ENCODE measurements around the gene TRIM46.
"Not testable (repeated sequence)": the region's sequence is repeated elsewhere in the genome, so short reads cannot be mapped to it uniquely, and the experiment has no call there.

Gene TRIM46

DNA sequence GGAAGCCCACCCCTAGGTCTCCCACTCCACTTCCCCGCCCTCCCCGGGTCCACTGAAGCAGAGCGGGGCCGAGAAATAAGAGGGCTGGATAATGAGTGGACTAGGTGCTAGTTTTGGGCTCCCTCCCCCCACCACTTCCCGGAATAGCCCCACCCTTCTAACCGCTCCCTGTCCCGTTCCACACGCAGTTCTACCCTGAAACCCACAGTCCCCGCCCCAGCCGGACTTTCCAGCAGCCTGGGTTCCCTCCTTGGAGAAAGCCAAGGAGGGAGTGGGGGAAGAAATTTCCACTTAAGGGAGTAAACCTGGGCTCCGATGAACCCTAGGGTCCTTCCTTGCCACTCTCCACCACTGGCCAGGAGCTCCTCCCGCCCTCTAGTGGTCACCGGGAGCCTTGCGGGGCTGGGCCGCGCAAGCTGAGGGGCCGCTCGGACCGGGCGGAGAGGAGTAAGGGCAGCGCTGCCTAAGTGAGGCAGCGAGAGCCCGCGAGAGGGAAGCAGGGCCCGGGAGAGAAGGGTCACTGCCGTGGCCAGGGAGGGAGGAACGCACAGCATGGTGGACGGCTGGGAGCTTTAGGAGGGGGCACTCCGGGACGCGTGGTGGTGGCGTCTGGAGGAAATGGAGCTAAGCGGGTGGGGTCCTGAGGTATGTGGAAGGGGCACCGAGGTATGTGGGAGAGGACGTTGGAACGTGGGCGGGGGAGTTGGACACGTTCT lies 19.8 kb downstream of the TRIM46 start:
- H3K27ac ChIP-seq (replicated peaks), result peak overlapping the region; percentile 37
- peak overlapping the region; percentile 25 for H3K4me3 ChIP-seq (replicated peaks; ENCODE audit: insufficient read depth, low read length)
- H3K27me3 ChIP-seq (ENCODE audit: insufficient read depth, poor library complexity, severe bottlenecking), result no peaks in the 10 kb centered on the region

DNA sequence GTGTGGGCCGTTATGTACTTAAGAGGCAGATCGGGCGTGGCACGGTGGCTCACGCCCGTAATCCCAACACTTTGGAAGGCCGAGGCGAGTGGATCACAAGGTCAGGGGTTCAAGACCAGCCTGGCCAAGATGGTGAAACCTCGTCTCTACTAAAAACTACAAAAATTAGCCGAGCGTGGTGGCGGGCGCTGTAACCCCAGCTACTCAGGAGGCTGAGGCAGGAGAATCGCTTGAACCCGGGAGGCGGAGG lies 20.3 kb downstream of the TRIM46 start:
- H3K4me3 ChIP-seq (replicated peaks; ENCODE audit: insufficient read depth, low read length), result peak overlapping the region; percentile 25
- DNase-seq (ENCODE audit: low read depth in 1 of 2, low spot score in 1 of 2); H3K27me3 ChIP-seq (ENCODE audit: insufficient read depth, poor library complexity, severe bottlenecking): not testable (repeated sequence)
- H3K27ac ChIP-seq (replicated peaks), result peak overlapping the region; percentile 37

More for the DNA sequence above, 19.8 kb downstream of the TRIM46 start:
- TF ChIP-seq SPI1 (IDR thresholded peaks at IDR 0.05; ENCODE audit: borderline replicate concordance, low read depth) (no peak), POLR2AphosphoS5 (IDR thresholded peaks at IDR 0.05; ENCODE audit: low read depth) (peak; percentile 17; the same call in 1 of the 2 replicates), GABPA (IDR thresholded peaks at IDR 0.05; ENCODE audit: low read depth) (no peak)
- TF ChIP-seq, protein P1, sequence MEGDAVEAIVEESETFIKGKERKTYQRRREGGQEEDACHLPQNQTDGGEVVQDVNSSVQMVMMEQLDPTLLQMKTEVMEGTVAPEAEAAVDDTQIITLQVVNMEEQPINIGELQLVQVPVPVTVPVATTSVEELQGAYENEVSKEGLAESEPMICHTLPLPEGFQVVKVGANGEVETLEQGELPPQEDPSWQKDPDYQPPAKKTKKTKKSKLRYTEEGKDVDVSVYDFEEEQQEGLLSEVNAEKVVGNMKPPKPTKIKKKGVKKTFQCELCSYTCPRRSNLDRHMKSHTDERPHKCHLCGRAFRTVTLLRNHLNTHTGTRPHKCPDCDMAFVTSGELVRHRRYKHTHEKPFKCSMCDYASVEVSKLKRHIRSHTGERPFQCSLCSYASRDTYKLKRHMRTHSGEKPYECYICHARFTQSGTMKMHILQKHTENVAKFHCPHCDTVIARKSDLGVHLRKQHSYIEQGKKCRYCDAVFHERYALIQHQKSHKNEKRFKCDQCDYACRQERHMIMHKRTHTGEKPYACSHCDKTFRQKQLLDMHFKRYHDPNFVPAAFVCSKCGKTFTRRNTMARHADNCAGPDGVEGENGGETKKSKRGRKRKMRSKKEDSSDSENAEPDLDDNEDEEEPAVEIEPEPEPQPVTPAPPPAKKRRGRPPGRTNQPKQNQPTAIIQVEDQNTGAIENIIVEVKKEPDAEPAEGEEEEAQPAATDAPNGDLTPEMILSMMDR (IDR thresholded peaks at IDR 0.05; ENCODE audit: insufficient read depth, low read length), result peak; percentile 86
- TF ChIP-seq, protein P2, sequence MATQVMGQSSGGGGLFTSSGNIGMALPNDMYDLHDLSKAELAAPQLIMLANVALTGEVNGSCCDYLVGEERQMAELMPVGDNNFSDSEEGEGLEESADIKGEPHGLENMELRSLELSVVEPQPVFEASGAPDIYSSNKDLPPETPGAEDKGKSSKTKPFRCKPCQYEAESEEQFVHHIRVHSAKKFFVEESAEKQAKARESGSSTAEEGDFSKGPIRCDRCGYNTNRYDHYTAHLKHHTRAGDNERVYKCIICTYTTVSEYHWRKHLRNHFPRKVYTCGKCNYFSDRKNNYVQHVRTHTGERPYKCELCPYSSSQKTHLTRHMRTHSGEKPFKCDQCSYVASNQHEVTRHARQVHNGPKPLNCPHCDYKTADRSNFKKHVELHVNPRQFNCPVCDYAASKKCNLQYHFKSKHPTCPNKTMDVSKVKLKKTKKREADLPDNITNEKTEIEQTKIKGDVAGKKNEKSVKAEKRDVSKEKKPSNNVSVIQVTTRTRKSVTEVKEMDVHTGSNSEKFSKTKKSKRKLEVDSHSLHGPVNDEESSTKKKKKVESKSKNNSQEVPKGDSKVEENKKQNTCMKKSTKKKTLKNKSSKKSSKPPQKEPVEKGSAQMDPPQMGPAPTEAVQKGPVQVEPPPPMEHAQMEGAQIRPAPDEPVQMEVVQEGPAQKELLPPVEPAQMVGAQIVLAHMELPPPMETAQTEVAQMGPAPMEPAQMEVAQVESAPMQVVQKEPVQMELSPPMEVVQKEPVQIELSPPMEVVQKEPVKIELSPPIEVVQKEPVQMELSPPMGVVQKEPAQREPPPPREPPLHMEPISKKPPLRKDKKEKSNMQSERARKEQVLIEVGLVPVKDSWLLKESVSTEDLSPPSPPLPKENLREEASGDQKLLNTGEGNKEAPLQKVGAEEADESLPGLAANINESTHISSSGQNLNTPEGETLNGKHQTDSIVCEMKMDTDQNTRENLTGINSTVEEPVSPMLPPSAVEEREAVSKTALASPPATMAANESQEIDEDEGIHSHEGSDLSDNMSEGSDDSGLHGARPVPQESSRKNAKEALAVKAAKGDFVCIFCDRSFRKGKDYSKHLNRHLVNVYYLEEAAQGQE (IDR thresholded peaks at IDR 0.05; ENCODE audit: insufficient replicate concordance, low read depth), result no peak
- DNase-seq (ENCODE audit: low read depth in 1 of 2, low spot score in 1 of 2), result peak; percentile 83 to 86

DNA sequence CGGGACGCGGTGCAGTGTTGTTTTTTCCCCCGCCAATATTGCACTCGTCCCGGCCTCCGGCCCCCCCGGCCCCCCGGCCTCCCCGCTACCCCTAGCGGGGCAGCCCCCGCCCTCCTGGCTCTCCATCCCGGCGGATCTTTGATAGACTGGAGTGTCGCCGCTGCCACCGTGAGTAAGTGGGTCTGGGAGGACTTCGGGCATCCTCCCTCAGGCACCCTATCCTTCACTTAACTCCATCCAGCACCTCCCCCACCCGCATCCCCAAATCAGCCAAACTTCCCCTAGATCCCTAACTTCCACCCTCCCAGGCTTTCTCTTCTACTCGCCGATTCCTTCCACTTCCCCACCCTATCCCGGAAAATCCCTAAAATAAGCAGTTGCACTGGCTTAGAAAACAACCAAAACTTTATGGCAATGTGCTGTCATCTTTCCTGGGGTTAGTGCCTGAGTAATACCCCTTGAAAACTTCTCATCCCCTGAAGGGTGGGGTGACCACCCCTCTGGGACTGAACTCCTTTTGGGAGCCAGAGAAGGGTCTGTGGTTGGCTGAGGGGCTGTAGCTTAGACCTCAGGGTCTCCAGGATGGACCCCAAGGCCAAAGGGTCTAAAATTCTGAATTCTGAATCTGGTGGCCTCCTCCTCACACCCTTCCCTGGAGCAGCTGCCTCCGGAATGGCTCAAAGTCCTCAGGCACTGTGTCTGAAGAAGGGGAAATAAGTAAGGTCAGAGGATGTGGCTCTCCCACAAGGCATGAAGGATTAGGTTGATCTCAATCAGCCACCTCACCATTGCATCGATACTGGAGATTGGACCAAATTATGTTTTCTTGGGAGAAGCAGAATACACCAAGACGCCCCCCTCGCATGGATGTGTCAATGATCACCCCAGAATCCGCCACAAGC lies 21.8 kb downstream of the TRIM46 start:
- peak overlapping the region; percentile 42 for H3K4me3 ChIP-seq (replicated peaks; ENCODE audit: insufficient read depth, low read length)

DNA sequence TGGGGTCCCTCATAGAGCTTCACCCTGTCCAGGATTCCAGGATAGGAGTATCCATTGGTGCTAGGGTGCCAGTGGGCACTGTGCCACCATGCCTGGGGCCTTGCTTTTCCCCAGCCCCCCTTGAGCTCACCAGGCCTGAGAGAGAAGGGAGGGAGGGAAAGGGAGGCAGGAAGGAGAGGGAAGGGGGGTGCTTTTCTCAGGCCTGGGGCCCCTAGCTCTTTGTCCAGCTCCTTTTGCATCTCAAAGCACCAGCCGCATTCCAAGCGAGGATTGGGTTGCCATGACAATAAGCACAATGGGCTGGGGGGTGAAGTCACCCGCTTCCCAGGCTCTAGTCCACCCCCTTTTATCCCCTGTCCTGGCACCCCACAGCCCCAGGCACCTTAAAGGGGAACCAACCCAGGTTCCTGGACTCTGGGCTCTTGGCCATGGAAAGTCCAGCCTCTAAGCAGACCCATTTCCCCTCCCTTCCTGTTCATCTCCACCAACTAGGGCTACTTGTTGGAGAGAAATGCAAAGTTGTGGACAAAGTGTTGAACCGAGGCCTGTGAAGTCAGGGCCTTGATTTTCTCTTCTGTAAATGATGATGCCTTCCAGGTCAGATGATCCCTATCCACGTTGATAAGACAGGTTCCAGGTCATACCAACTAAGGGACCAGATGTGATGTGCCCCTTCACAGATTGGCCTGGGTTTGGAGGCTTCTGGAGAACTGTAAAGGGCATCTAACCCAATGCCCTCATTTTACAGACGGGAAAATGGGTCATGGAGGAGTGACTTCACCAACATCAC lies 22.6 kb downstream of the TRIM46 start:
- Histone ChIP-seq H3K27ac (replicated peaks) (no peak overlapping the region), H3K4me3 (replicated peaks; ENCODE audit: insufficient read depth, low read length) (no peak overlapping the region), H3K27me3 (ENCODE audit: insufficient read depth, poor library complexity, severe bottlenecking) (no peaks in the 10 kb centered on the region)
- no peak for DNase-seq (ENCODE audit: low read depth in 1 of 2, low spot score in 1 of 2)
- TF ChIP-seq POLR2AphosphoS5 (IDR thresholded peaks at IDR 0.05; ENCODE audit: low read depth) (no peak), SPI1 (IDR thresholded peaks at IDR 0.05; ENCODE audit: borderline replicate concordance, low read depth) (no peak), GABPA (IDR thresholded peaks at IDR 0.05; ENCODE audit: low read depth) (no peak)
- TF ChIP-seq, protein P2 (IDR thresholded peaks at IDR 0.05; ENCODE audit: insufficient replicate concordance, low read depth), result no peak
- TF ChIP-seq, protein P1 (IDR thresholded peaks at IDR 0.05; ENCODE audit: insufficient read depth, low read length), result no peak

More for the DNA sequence above, 21.8 kb downstream of the TRIM46 start:
- DNase-seq (ENCODE audit: low read depth in 1 of 2, low spot score in 1 of 2), result no peak
- Histone ChIP-seq H3K27me3 (ENCODE audit: insufficient read depth, poor library complexity, severe bottlenecking) (no peaks in the 10 kb centered on the region), H3K27ac (replicated peaks) (no peak overlapping the region)
- no peak for TF ChIP-seq POLR2AphosphoS5 (IDR thresholded peaks at IDR 0.05; ENCODE audit: low read depth)
